GM12801 (cell line): Measurements from ENCODE around the gene POLD1.

Source experiments
- TF ChIP-seq, protein P1 (sequence below): IDR thresholded peaks from one replicate; pipeline ENCODE4 v1.5.1; 2011; ENCODE audit warnings: control low read depth; ENCODE audit not compliant: insufficient read length; ENCODE audit errors: extremely low read depth

POLD1 gene

DNA sequence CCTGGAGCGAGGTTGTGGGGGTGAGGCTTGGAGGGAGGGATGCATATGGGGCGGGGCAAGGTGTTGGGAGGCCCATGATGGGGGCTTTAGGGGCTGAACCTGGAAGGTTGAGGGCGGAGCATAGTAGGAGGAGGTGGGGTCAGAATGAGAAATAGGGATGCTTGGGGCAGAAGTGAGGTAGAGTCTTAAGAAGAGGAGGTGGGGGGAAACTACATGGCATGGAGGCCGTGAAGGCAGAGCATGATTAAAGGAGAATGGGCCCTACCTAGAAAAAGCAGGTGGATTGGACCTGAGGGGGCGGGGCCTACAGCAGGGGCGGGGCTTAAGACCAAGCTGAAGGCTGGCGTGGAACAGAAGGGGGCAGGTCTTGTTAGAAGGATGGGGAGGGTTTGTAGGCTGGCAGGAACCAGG lies 7.1 kb upstream of the POLD1 start:
- TF ChIP-seq, protein P1, sequence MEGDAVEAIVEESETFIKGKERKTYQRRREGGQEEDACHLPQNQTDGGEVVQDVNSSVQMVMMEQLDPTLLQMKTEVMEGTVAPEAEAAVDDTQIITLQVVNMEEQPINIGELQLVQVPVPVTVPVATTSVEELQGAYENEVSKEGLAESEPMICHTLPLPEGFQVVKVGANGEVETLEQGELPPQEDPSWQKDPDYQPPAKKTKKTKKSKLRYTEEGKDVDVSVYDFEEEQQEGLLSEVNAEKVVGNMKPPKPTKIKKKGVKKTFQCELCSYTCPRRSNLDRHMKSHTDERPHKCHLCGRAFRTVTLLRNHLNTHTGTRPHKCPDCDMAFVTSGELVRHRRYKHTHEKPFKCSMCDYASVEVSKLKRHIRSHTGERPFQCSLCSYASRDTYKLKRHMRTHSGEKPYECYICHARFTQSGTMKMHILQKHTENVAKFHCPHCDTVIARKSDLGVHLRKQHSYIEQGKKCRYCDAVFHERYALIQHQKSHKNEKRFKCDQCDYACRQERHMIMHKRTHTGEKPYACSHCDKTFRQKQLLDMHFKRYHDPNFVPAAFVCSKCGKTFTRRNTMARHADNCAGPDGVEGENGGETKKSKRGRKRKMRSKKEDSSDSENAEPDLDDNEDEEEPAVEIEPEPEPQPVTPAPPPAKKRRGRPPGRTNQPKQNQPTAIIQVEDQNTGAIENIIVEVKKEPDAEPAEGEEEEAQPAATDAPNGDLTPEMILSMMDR, result no peak

DNA sequence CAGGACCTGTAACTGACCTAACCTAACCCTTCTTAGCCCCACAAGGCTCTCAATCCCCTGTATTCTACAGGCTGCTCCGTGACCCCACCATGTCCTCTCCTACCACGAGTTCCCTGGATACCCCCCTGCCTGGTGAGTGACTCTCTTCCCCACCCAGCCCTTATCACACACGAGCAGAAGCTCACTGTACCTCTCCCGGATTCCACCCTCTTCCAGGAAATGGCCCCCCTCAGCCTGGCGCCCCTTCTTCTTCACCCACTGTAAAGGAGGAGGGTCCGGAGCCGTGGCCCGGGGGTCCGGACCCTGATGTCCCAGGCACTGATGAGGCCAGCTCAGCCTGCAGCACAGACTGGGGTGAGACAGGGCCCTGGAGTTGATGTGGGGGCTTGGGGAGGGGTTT lies 6.6 kb upstream of the POLD1 start:
- TF ChIP-seq, protein P1, result no peak

DNA sequence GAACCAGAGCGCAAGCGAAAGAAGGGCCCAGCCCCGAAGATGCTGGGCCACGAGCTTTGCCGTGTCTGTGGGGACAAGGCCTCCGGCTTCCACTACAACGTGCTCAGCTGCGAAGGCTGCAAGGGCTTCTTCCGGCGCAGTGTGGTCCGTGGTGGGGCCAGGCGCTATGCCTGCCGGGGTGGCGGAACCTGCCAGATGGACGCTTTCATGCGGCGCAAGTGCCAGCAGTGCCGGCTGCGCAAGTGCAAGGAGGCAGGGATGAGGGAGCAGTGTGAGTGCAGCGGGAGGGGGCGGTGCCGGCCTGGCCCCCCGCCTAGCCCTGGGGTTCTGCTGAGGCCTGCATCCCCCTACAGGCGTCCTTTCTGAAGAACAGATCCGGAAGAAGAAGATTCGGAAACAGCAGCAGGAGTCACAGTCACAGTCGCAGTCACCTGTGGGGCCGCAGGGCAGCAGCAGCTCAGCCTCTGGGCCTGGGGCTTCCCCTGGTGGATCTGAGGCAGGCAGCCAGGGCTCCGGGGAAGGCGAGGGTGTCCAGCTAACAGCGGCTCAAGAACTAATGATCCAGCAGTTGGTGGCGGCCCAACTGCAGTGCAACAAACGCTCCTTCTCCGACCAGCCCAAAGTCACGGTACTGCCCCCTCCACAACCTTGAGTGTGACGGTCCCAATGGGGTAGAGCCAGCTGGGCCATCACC lies 5.8 kb upstream of the POLD1 start:
- TF ChIP-seq, protein P1, result no peak

DNA sequence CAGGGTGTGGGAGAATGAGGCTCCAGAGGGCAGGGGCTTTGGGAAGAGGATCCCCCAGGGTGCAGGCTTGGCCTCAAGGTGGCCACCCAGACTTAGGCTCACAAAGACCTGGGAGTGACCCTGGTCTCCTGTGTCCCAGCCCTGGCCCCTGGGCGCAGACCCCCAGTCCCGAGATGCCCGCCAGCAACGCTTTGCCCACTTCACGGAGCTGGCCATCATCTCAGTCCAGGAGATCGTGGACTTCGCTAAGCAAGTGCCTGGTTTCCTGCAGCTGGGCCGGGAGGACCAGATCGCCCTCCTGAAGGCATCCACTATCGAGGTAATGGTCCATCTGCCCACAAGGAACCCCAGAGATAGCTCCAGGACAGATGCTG lies 5.3 kb upstream of the POLD1 start:
- TF ChIP-seq, protein P1, result no peak

DNA sequence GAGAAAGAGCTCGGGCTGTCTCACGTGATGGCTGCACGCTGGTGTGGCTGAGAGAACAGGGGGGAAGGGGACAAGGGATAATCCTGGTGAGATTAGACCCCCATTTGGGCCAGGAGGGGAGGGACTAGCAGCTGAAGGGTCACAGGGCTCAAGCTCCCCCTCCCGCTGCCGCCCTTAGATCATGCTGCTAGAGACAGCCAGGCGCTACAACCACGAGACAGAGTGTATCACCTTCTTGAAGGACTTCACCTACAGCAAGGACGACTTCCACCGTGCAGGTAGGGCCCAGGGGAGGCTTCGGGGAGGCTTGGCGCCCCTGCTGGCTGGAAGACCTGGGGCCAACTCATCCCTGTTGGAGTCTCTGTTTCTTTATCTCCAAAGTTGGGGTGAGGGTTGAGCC lies 4.5 kb upstream of the POLD1 start:
- TF ChIP-seq, protein P1, result no peak

DNA sequence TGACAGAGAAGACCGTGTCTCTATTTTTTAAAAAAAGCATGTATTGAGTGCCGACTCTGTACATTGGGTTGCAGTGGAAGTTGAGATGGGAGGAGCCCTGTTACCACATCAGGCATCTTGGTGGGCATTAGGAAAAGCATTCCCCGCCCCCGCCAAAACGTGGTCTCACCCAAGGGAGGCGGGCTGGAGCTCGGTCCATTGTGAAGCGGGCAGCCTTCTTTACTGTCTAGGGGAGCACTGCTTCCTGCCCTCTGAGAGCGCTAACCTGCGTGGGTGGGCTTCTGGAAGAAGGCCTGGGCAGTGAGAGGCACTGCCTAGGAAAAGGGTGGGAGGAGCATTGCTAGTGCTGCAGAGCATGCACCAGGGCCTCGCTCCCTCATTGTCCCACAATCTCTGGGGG lies 4.0 kb upstream of the POLD1 start:
- TF ChIP-seq, protein P1, result no peak

DNA sequence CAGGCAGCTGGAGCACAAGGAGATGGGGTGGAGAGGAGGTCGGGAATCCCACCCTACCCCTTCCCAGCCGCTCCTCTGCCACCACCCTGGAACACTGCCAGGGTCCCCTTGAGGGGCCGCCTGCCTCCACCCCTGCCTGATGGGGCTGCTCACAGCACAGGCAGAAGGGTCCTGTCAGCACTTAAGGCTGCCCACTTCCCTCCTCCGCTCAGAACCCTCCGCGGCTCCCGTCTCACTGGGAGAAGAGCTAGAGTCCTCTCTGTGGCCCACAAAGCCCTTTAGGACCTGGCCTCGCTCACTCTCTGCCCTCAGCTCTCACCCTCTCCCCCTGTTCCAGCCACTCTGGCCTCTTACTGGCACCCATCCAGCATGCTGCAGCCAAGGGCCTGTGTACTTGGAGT lies 3.4 kb upstream of the POLD1 start:
- TF ChIP-seq, protein P1, result no peak
